Thymus (tissue), 11 donors: ENCODE measurements around the gene PTPRT. TPM values are rescaled to one million over a fixed set of nuclear protein-coding genes. Genes with fewer than 3 reads are reported as not detected.

ENCODE experiments used
- DNase-seq, 9 donors: peaks; one replicate each; pipeline ENCODE4 v3.0.0-alpha.2; 2013; ENCODE audit warnings: low spot score in 9 of 9, low read depth in 6 of 9, missing footprints in 1 of 9
- H3K27ac ChIP-seq, 2 donors: one replicate each; pipeline ENCODE4 v1.5.1; 2013; ENCODE audit warnings: control low read depth in 1 of 2, low read depth in 1 of 2, low read length in 1 of 2, mild to moderate bottlenecking in 1 of 2, moderate library complexity in 1 of 2
- H3K27me3 ChIP-seq, 2 donors: one replicate each; pipeline ENCODE4 v1.5.1; 2013; ENCODE audit warnings: low read length in 1 of 2; ENCODE audit not compliant: control insufficient read depth in 2 of 2, insufficient read depth in 1 of 2
- H3K36me3 ChIP-seq, 2 donors: one replicate each; pipeline ENCODE4 v1.5.1; 2013; ENCODE audit warnings: low read length in 1 of 2, mild to moderate bottlenecking in 1 of 2, moderate library complexity in 1 of 2; ENCODE audit not compliant: control insufficient read depth in 2 of 2, insufficient read depth in 2 of 2
- H3K4me1 ChIP-seq, 2 donors: one replicate each; pipeline ENCODE4 v1.5.1; 2013; ENCODE audit warnings: low read length in 2 of 2; ENCODE audit not compliant: control insufficient read depth in 2 of 2, insufficient read depth in 2 of 2
- H3K4me3 ChIP-seq, 2 donors: one replicate each; pipeline ENCODE4 v1.5.1; 2013; ENCODE audit warnings: low read length in 2 of 2, control low read depth in 1 of 2, mild to moderate bottlenecking in 1 of 2
- H3K9me3 ChIP-seq, 2 donors: one replicate each; pipeline ENCODE4 v1.5.1; 2013; ENCODE audit warnings: low read length in 1 of 2, mild to moderate bottlenecking in 1 of 2; ENCODE audit not compliant: control insufficient read depth in 2 of 2, insufficient read depth in 1 of 2
- WGBS: extraction: QIAGEN DNeasy Blood & Tissue Kit; methylation state at CpG from one replicate; pipeline ENCODE4 v1.1.7; 2013; 5-methylcytosine and 5-hydroxymethylcytosine counted together
- polyA plus RNA-seq: library from polyadenylated mRNA; stranded (reverse); fragments of 200-250 nt; gene quantifications from one replicate; pipeline ENCODE4 v1.2.3, GENCODE V29; 2013
- total RNA-seq: library from RNA; stranded (reverse); fragments of 120-200 nt; gene quantifications from one replicate; pipeline ENCODE4 v1.2.4, GENCODE V29; 2013
- donor health status: healthy.

PTPRT gene
- total and polyA plus RNA-seq, 2 donors, result 2.4 to 4.5 TPM

GRCh38 chr20:42506397-42506796 lies 683.3 kb downstream of the PTPRT start:
- Histone ChIP-seq H3K4me1 (no peaks in the 10 kb centered on the region), H3K27ac (no peak overlapping the region), H3K9me3 (no peaks in the 10 kb centered on the region), H3K36me3 (no peaks in the 10 kb centered on the region), H3K27me3 (no peaks in the 10 kb centered on the region), H3K4me3 (no peak overlapping the region)
- WGBS, result 92% methylated on average over 2 of the region's 2 CpGs
- DNase-seq, result no peak

- Histone ChIP-seq H3K4me1 (no peaks in the 10 kb centered on the region), H3K27ac (no peak overlapping the region), H3K27me3 (no peaks in the 10 kb centered on the region), H3K4me3 (no peak overlapping the region), H3K9me3 (no peaks in the 10 kb centered on the region), H3K36me3 (no peaks in the 10 kb centered on the region)
- no peak for DNase-seq
Measured at GRCh38 chr20:42502591-42502990, 687.1 kb downstream of the PTPRT start.

GRCh38 chr20:42496595-42496994 lies 693.1 kb downstream of the PTPRT start:
- Histone ChIP-seq H3K4me3 (no peak overlapping the region), H3K36me3 (no peaks in the 10 kb centered on the region), H3K9me3 (no peaks in the 10 kb centered on the region), H3K27me3 (no peaks in the 10 kb centered on the region), H3K27ac (no peak overlapping the region), H3K4me1 (no peaks in the 10 kb centered on the region)
- WGBS, result 91% methylated on average over 5 of the region's 5 CpGs
- DNase-seq, result no peak

GRCh38 chr20:42494290-42494689 lies 695.4 kb downstream of the PTPRT start:
- H3K27ac ChIP-seq, result no peak overlapping the region
- whole genome bisulfite sequencing, result 84% methylated on average over 4 of the region's 4 CpGs
- H3K27me3 ChIP-seq, result no peaks in the 10 kb centered on the region
- DNase-seq, result no peak
- no peaks in the 10 kb centered on the region for H3K36me3 ChIP-seq
- H3K4me3 ChIP-seq, result no peak overlapping the region
- no peaks in the 10 kb centered on the region for H3K9me3 ChIP-seq
- no peaks in the 10 kb centered on the region for H3K4me1 ChIP-seq

- Histone ChIP-seq H3K27ac (no peak overlapping the region), H3K4me3 (no peak overlapping the region), H3K9me3 (no peaks in the 10 kb centered on the region), H3K27me3 (no peaks in the 10 kb centered on the region), H3K36me3 (no peaks in the 10 kb centered on the region), H3K4me1 (no peaks in the 10 kb centered on the region)
- DNase-seq, result no peak
Measured at GRCh38 chr20:42493001-42493400, 696.7 kb downstream of the PTPRT start.

- DNase-seq, result no peak
- no peaks in the 10 kb centered on the region for H3K9me3 ChIP-seq
- no peak overlapping the region for H3K27ac ChIP-seq
- 78% methylated on average over 2 of the region's 2 CpGs for WGBS
- H3K36me3 ChIP-seq, result no peaks in the 10 kb centered on the region
- H3K27me3 ChIP-seq, result no peaks in the 10 kb centered on the region
- H3K4me1 ChIP-seq, result no peaks in the 10 kb centered on the region
- no peak overlapping the region for H3K4me3 ChIP-seq
Measured at GRCh38 chr20:42492290-42492689, 697.4 kb downstream of the PTPRT start.

GRCh38 chr20:42485556-42485955 lies 704.1 kb downstream of the PTPRT start:
- no peak overlapping the region for H3K4me3 ChIP-seq
- H3K27ac ChIP-seq, result no peak overlapping the region
- no peaks in the 10 kb centered on the region for H3K9me3 ChIP-seq
- H3K36me3 ChIP-seq, result no peaks in the 10 kb centered on the region
- peaks cover 0 to 2% of the 10 kb centered on the region in 2 donors for H3K4me1 ChIP-seq
- no peak for DNase-seq
- H3K27me3 ChIP-seq, result no peaks in the 10 kb centered on the region
- 93% methylated on average over 2 of the region's 2 CpGs for WGBS

- Histone ChIP-seq H3K9me3 (no peaks in the 10 kb centered on the region), H3K27me3 (no peaks in the 10 kb centered on the region), H3K4me3 (no peak overlapping the region), H3K36me3 (no peaks in the 10 kb centered on the region), H3K4me1 (peaks cover 0 to 2% of the 10 kb centered on the region in 2 donors), H3K27ac (peak overlapping the region; percentile 63 to 76)
- no peak for DNase-seq
- whole genome bisulfite sequencing, result 40% methylated on average over 5 of the region's 5 CpGs
Measured at GRCh38 chr20:42484790-42485375, 704.8 kb downstream of the PTPRT start.

GRCh38 chr20:42484335-42484734 lies 705.4 kb downstream of the PTPRT start:
- Histone ChIP-seq H3K4me3 (no peak overlapping the region), H3K27ac (no peak overlapping the region), H3K36me3 (no peaks in the 10 kb centered on the region), H3K4me1 (peaks cover 0 to 2% of the 10 kb centered on the region in 2 donors), H3K27me3 (no peaks in the 10 kb centered on the region), H3K9me3 (no peaks in the 10 kb centered on the region)
- WGBS, result 89% methylated on average over 3 of the region's 3 CpGs
- peak in 1 of 9 donors; percentile 37 for DNase-seq
